HepG2 (cell line): Measurements from ENCODE around the gene ATOH8. TPM values are rescaled to one million over a fixed set of nuclear protein-coding genes. Genes with fewer than 3 reads are reported as not detected.

Experiments used
- ATAC-seq: fragments of 200-7000 bp; cut with Tn5 transposase; 3 replicates; pipeline ENCODE4 v1.9.1; 2020; ENCODE audit warnings: mild to moderate bottlenecking, moderate library complexity
- BruUV-seq: library from RNA; stranded (reverse); fragments of 400-500 nt; replicated peaks from 2 replicates; lab custom pipeline; 2021; lab: Mats Ljungman, UMichigan
- CTCF ChIA-PET: fragments of 300-600 bp; formaldehyde crosslinking; extraction: SDS; loops from one replicate; lab custom pipeline; 2021; ENCODE audit warnings: low total read pairs, inconsistent platforms, low intra/inter-chr PET ratio; lab: Yijun Ruan, JAX
- POLR2A ChIA-PET: fragments of 350-600 bp; sonication (Branson Sonifier 250); formaldehyde crosslinking; loops from one replicate; lab custom pipeline; 2020; ENCODE audit warnings: antibody characterized with exemption, inconsistent platforms; lab: Yijun Ruan, JAX
- DNase-seq: peaks from one replicate; pipeline ENCODE4 v3.0.0-alpha.2; 2015; ENCODE audit warnings: low spot score
- FAIRE-seq: peaks from 3 replicates; lab custom pipeline; 2011; peaks lifted over from hg19 to GRCh38; lab: Jason Lieb, UNC
- H2AFZ ChIP-seq: one replicate; pipeline ENCODE4 v1.6.1; 2011; ENCODE audit warnings: low read length, inconsistent platforms
- H3K27ac ChIP-seq: fragments of 300-600 bp; 3 replicates; pipeline ENCODE4 v1.8.0; 2011; ENCODE audit warnings: mixed run types, mild to moderate bottlenecking, mixed read lengths, low read length, inconsistent platforms; ENCODE audit not compliant: insufficient read depth; ENCODE audit errors: extremely low read length
- H3K27me3 ChIP-seq, 2 experiments: fragments of 200-600 bp in 1 of 2; 2 replicates in 1 of 2; 3 replicates in 1 of 2; pipeline versions ENCODE4 v1.6.0 to v1.8.0; 2011; ENCODE audit warnings: low read length in 2 of 2, mild to moderate bottlenecking in 2 of 2, moderate library complexity in 2 of 2, inconsistent platforms in 1 of 2; ENCODE audit not compliant: insufficient read depth in 2 of 2, control insufficient read depth in 1 of 2
- H3K36me3 ChIP-seq, 2 experiments: fragments of 200-600 bp in 1 of 2; replicated peaks in 1 of 2; 2 replicates in 1 of 2; 3 replicates in 1 of 2; pipeline versions ENCODE4 v1.5.1 to v1.8.0; 2011; ENCODE audit warnings: low read length in 2 of 2, inconsistent platforms in 1 of 2; ENCODE audit not compliant: insufficient read depth in 2 of 2, control insufficient read depth in 1 of 2
- H3K4me1 ChIP-seq: 2 replicates; pipeline ENCODE4 v1.5.1; 2012; ENCODE audit warnings: low read length, inconsistent platforms; ENCODE audit not compliant: insufficient read depth
- H3K4me2 ChIP-seq: 2 replicates; pipeline ENCODE4 v1.6.0; 2011; ENCODE audit warnings: low read depth, low read length, inconsistent platforms
- H3K4me3 ChIP-seq, 3 experiments: fragments of 200-600 bp in 1 of 3; sonication (generic), shearing (Covaris generic) in 1 of 3; replicated peaks in 1 of 3; 2 replicates each; pipeline ENCODE4 v1.5.1; 2011 to 2016; ENCODE audit warnings: low read length in 3 of 3, inconsistent platforms in 2 of 3, low read depth in 2 of 3, mild to moderate bottlenecking in 2 of 3, control low read depth in 1 of 3, mixed read lengths in 1 of 3; ENCODE audit not compliant: insufficient read depth in 1 of 3
- H3K79me2 ChIP-seq: one replicate; pipeline ENCODE4 v1.6.1; 2011; ENCODE audit warnings: low read length, inconsistent platforms; ENCODE audit not compliant: insufficient read depth
- H3K9ac ChIP-seq: 2 replicates; pipeline ENCODE4 v1.6.0; 2011; ENCODE audit warnings: mild to moderate bottlenecking, low read depth, low read length, inconsistent platforms; ENCODE audit not compliant: insufficient read depth
- H3K9me3 ChIP-seq: 2 replicates; pipeline ENCODE4 v1.5.1; 2012; ENCODE audit warnings: mild to moderate bottlenecking, low read length
- H4K20me1 ChIP-seq: 2 replicates; pipeline ENCODE4 v1.6.0; 2011; ENCODE audit warnings: inconsistent platforms, mild to moderate bottlenecking, low read length, moderate library complexity; ENCODE audit not compliant: insufficient read depth
- ATF5 ChIP-seq: sonication (generic); formaldehyde crosslinking; IDR thresholded peaks from 2 replicates; pipeline ENCODE4 v1.4.0; 2020; ENCODE audit warnings: mild to moderate bottlenecking, low read depth, missing genetic modification reagents
- FIP1L1 ChIP-seq: fragments of 200-400 bp; formaldehyde crosslinking; IDR thresholded peaks from 2 replicates; pipeline ENCODE4 v1.6.1; 2018; ENCODE audit warnings: low read depth, mild to moderate bottlenecking, low read length, moderate library complexity, borderline replicate concordance; ENCODE audit not compliant: insufficient read depth
- KMT2B ChIP-seq: IDR thresholded peaks from 2 replicates; pipeline ENCODE4 v1.6.1; 2016; ENCODE audit warnings: missing genetic modification reagents, missing compliant biosample characterization
- NR3C1 ChIP-seq: sonication (generic); formaldehyde crosslinking; IDR thresholded peaks from 2 replicates; pipeline ENCODE4 v1.4.0; 2020; ENCODE audit warnings: missing genetic modification reagents
- RBM22 ChIP-seq: fragments of 200-400 bp; formaldehyde crosslinking; optimal IDR thresholded peaks from 2 replicates; pipeline ENCODE3; 2017; ENCODE audit warnings: mild to moderate bottlenecking, low read length, moderate library complexity
- TGIF2 ChIP-seq: IDR thresholded peaks from 2 replicates; pipeline ENCODE4 v1.6.1; 2016; ENCODE audit warnings: control low read depth, missing compliant biosample characterization
- ZBTB14 ChIP-seq: sonication (generic); formaldehyde crosslinking; IDR thresholded peaks from 2 replicates; pipeline ENCODE4 v1.4.0; 2020; ENCODE audit warnings: missing genetic modification reagents
- ZNF121 ChIP-seq: sonication (generic); formaldehyde crosslinking; IDR thresholded peaks from 2 replicates; pipeline ENCODE4 v1.5.0; 2020; ENCODE audit warnings: mild to moderate bottlenecking, missing genetic modification reagents
- ZNF143 ChIP-seq: sonication (generic); formaldehyde crosslinking; IDR thresholded peaks from 2 replicates; pipeline ENCODE4 v1.4.0; 2020; ENCODE audit warnings: missing genetic modification reagents
- ZNF367 ChIP-seq: sonication (generic); formaldehyde crosslinking; IDR thresholded peaks from 2 replicates; pipeline ENCODE4 v1.4.0; 2020; ENCODE audit warnings: missing genetic modification reagents, borderline replicate concordance
- ZNF549 ChIP-seq: sonication (generic); formaldehyde crosslinking; IDR thresholded peaks from 2 replicates; pipeline ENCODE4 v1.5.0; 2020; ENCODE audit warnings: missing genetic modification reagents
- ZNF773 ChIP-seq: sonication (generic); formaldehyde crosslinking; IDR thresholded peaks from 2 replicates; pipeline ENCODE4 v1.4.0; 2020; ENCODE audit warnings: missing genetic modification reagents, borderline replicate concordance
- WGBS: methylation state at CpG from one replicate; pipeline ENCODE4 v1.1.6; 2017; ENCODE audit warnings: low lambda C conversion rate; 5-methylcytosine and 5-hydroxymethylcytosine counted together
- in situ Hi-C: cut with HindIII; loops from 2 replicates; pipeline ENCODE4 v1.10.0; 2017; ENCODE audit warnings: low pct_unique_long_range_greater_than_20kb; ENCODE audit not compliant: extremely low pct_ligation_motif_present
- intact Hi-C: fragments of 100-400 bp; cut with micrococcal nuclease; formaldehyde crosslinking; loops from one replicate; pipeline ENCODE4 v1.10.0; 2022; ENCODE audit not compliant: unreplicated experiment
- polyA plus RNA-seq, 8 experiments: library from polyadenylated mRNA; depleted of rRNA in 3 of 8; stranded (reverse) in 7 of 8; unstranded in 1 of 8; fragments of >200 nt; fragmentation: Illumina TruSeq in 4 of 8; extraction: Trizol in 4 of 8; gene quantifications; 2 replicates each; pipeline versions ENCODE4 v1.2.1 to v1.2.3, GENCODE V29; 2011 to 2016; ENCODE audit warnings: low read depth in 4 of 8, missing spikeins in 1 of 8, mixed read lengths in 1 of 8; ENCODE audit not compliant: insufficient read depth in 1 of 8
- total RNA-seq, 5 experiments: library from RNA; depleted of rRNA; stranded (reverse); fragments of >200 nt; fragmentation: Illumina TruSeq; extraction: Trizol; gene quantifications; 2 replicates each; pipeline ENCODE4 v1.2.3, GENCODE V29; 2016; ENCODE audit warnings: low read depth in 1 of 5

Gene ATOH8
- total and polyA plus RNA-seq, 2 of the 13 experiments (the other 11 are each of a cell fraction or from before 2014, with no cell fraction given) = 0.13 to 0.61 TPM

GRCh38 chr2:85714841-85715240 lies 39.0 kb upstream of the ATOH8 start:
- in situ Hi-C loops = loop anchor here (5.0 kb wide), 1 partner anchor 38 kb away; no protein-coding TSS in a partner anchor

More at GRCh38 chr2:85714841-85715240, 39.0 kb upstream of the ATOH8 start:
- H2AFZ ChIP-seq = no peak overlapping the region
- POLR2A ChIA-PET = no interaction called here
- H3K9ac ChIP-seq = no peak overlapping the region
- no peak overlapping the region for H3K4me3 ChIP-seq
- no peaks in the 10 kb centered on the region for H3K36me3 ChIP-seq
- peaks cover 11 to 65% of the 10 kb centered on the region in 2 experiments; a peak in 4 of 5 replicates for H3K27me3 ChIP-seq
- H3K4me1 ChIP-seq = peaks cover 11% of the 10 kb centered on the region
- H3K79me2 ChIP-seq = no peaks in the 10 kb centered on the region
- intact Hi-C loops = no loop called here
- WGBS = 40% methylated on average over 8 of the region's 8 CpGs
- no peaks in the 10 kb centered on the region for H3K9me3 ChIP-seq
- CTCF ChIA-PET = no interaction called here
- ATAC-seq (no peak), FAIRE-seq (no peak), DNase-seq (no peak)
- BruUV-seq = no TSS peak
- TF ChIP-seq ZNF549 (no peak), RBM22 (no peak), KMT2B (CRISPR knock-in tag) (no peak), TGIF2 (no peak), FIP1L1 (no peak), ZNF121 (CRISPR knock-in tag) (no peak), ZNF367 (CRISPR knock-in tag) (no peak), ZNF773 (CRISPR knock-in tag) (no peak), ZBTB14 (CRISPR knock-in tag) (no peak), ATF5 (CRISPR knock-in tag) (no peak), NR3C1 (CRISPR knock-in tag) (no peak), ZNF143 (CRISPR knock-in tag) (no peak)
- no peak overlapping the region for H3K27ac ChIP-seq
- no peak overlapping the region for H3K4me2 ChIP-seq
- no peaks in the 10 kb centered on the region for H4K20me1 ChIP-seq
